ENCODE data around the gene DGCR8. TPM values are rescaled to one million over a fixed set of nuclear protein-coding genes. Genes with fewer than 3 reads are reported as not detected.

DGCR8 gene
- total and polyA plus RNA-seq, 12 donors, result 8.3 to 26.3 (median 14.0) TPM

- H3K4me1 ChIP-seq, result peaks cover under 1 to 17% (median 4%) of the 10 kb centered on the region in 9 donors
- WGBS, 2 donors, result 86% methylated on average over 32 of the region's 32 CpGs
- intact Hi-C loops (cut with DNase I), result loop anchor here in 2 of 10 donors (10.0 kb wide), 2 partner anchors 151 to 161 kb away; no protein-coding TSS in a partner anchor
Observed at GRCh38 chr22:20125201-20126174, 45.4 kb downstream of the DGCR8 start.

DNA sequence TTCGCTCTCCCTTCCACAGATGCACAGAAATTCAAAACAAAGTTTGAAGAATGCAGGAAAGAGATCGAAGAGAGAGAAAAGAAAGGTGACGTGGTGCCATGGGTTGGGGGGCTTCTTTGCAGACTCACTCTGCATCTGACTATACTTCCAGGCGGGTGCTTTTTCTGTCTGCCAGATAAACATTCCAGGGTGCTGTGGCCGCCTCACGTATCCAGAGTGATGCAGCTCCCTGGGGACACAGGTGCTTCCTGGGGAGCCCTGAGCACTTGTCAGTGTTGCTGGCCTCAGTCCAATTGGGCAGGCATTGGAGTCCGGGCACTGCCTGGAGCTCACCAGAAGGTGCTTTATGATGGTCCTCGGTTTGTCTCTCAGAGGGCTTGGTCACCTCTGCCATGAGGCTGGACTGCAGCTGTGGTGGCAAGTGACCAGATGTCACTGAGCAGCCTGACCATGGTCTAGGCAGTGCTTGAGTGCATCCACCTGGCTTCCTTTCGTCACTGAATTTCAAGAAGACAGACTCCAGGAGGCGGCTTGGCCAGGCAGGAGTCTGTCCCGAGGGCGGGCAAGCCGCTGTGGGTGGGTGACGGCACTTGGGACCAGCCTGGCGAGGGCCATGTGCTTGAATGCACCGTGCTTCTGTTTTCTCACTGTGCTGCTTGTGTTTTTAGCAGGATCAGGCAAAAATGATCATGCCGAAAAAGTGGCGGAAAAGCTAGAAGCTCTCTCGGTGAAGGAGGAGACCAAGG lies 46.4 kb downstream of the DGCR8 start:
- Histone ChIP-seq H3K36me3 (peaks cover 0 to 56% (median 12%) of the 10 kb centered on the region in 9 donors), H3K4me1 (peaks cover 0 to 19% (median 7%) of the 10 kb centered on the region in 9 donors), H3K9me3 (no peaks in the 10 kb centered on the region), H3K4me3 (no peak overlapping the region), H3K27ac (no peak overlapping the region), H3K27me3 (no peaks in the 10 kb centered on the region)
- TF ChIP-seq CTCF (IDR thresholded peaks at IDR 0.05), result no peak
- 70 to 79% methylated on average over 19 of the region's 19 CpGs for WGBS, 2 donors
- intact Hi-C loops (cut with DNase I), result loop anchor here in 2 of 10 donors (10.0 kb wide), 2 partner anchors 152 to 162 kb away; no protein-coding TSS in a partner anchor
- no peak for DNase-seq
- no peak for ATAC-seq

More at GRCh38 chr22:20125201-20126174, 45.4 kb downstream of the DGCR8 start:
- Histone ChIP-seq H3K36me3 (peaks cover 0 to 65% (median 14%) of the 10 kb centered on the region in 9 donors), H3K9me3 (no peaks in the 10 kb centered on the region), H3K27ac (peak overlapping the region in 1 of 10 donors; percentile 19), H3K4me3 (no peak overlapping the region), H3K27me3 (no peaks in the 10 kb centered on the region)
- ATAC-seq (no peak), DNase-seq (no peak)
- no peak for TF ChIP-seq CTCF (IDR thresholded peaks at IDR 0.05)

- intact Hi-C loops (cut with DNase I), result loop anchor here in 2 of 10 donors (10.0 kb wide), 2 partner anchors 153 to 163 kb away; no protein-coding TSS in a partner anchor
- 89% methylated on average over 15 of the region's 15 CpGs for WGBS, 2 donors
- no peak for ATAC-seq
Observed at GRCh38 chr22:20127318-20127868, 47.4 kb downstream of the DGCR8 start.

More at GRCh38 chr22:20127318-20127868, 47.4 kb downstream of the DGCR8 start:
- Histone ChIP-seq H3K9me3 (no peaks in the 10 kb centered on the region), H3K36me3 (peaks cover 0 to 46% (median 12%) of the 10 kb centered on the region in 9 donors), H3K4me1 (peaks cover 0 to 22% (median 11%) of the 10 kb centered on the region in 9 donors), H3K4me3 (no peak overlapping the region), H3K27me3 (no peaks in the 10 kb centered on the region), H3K27ac (no peak overlapping the region)
- no peak for DNase-seq
- no peak for TF ChIP-seq CTCF (IDR thresholded peaks at IDR 0.05)

Measured in heart right ventricle (tissue), 16 donors.